Uterus (tissue), 4 donors: ENCODE measurements around the gene BRSK2. TPM values are rescaled to one million over a fixed set of nuclear protein-coding genes. Genes with fewer than 3 reads are reported as not detected.
A peak's percentile ranks its signal among the peaks of the same experiment; 100 is the strongest.
"Not testable (repeated sequence)": the region's sequence is repeated elsewhere in the genome, so short reads cannot be mapped to it uniquely, and the experiment has no call there.

ENCODE experiments used
- DNase-seq, 2 donors: peaks; one replicate each; pipeline ENCODE4 v3.0.0-alpha.2; 2019 to 2020
- H3K27ac ChIP-seq, 2 donors: fragments of 200-600 bp; sonication (generic); 1 replicate in 1 of 2; 2 replicates in 1 of 2; pipeline ENCODE4 v1.5.1; 2016 to 2018
- H3K27me3 ChIP-seq, 2 donors: fragments of 200-600 bp; sonication (generic); one replicate each; pipeline ENCODE4 v1.5.1; 2018 to 2019; ENCODE audit warnings: control low read depth in 1 of 2
- H3K36me3 ChIP-seq, 2 donors: fragments of 200-600 bp; sonication (generic); one replicate each; pipeline ENCODE4 v1.5.1; 2019; ENCODE audit warnings: control low read depth in 1 of 2
- H3K4me1 ChIP-seq, 2 donors: fragments of 200-600 bp; sonication (generic); one replicate each; pipeline ENCODE4 v1.5.1; 2018 to 2019; ENCODE audit warnings: control low read depth in 1 of 2
- H3K4me3 ChIP-seq, 2 donors: fragments of 200-600 bp; sonication (generic); 1 replicate in 1 of 2; 2 replicates in 1 of 2; pipeline ENCODE4 v1.5.1; 2018 to 2019; ENCODE audit warnings: mild to moderate bottlenecking in 1 of 2
- H3K9me3 ChIP-seq, 2 donors: fragments of 200-600 bp; sonication (generic); one replicate each; pipeline ENCODE4 v1.5.1; 2019; ENCODE audit warnings: control low read depth in 1 of 2
- CTCF ChIP-seq, 4 experiments: fragments of 200-600 bp in 2 of 4; fragments of 450-650 bp in 2 of 4; sonication (generic) in 2 of 4; IDR thresholded peaks; one replicate each; pipeline ENCODE4 v1.5.1; 2016 to 2019; ENCODE audit warnings: antibody characterized with exemption in 4 of 4, mild to moderate bottlenecking in 2 of 4, moderate library complexity in 1 of 4
- POLR2A ChIP-seq, 2 donors: fragments of 450-650 bp; IDR thresholded peaks; one replicate each; pipeline ENCODE4 v1.6.1; 2016; ENCODE audit warnings: antibody characterized with exemption in 2 of 2, mild to moderate bottlenecking in 1 of 2, moderate library complexity in 1 of 2
- intact Hi-C: fragments of 100-400 bp; cut with DNase I; formaldehyde crosslinking; loops from one replicate; pipeline ENCODE4 v1.15.1; 2023; ENCODE audit warnings: low total_unique reads
- total RNA-seq, 4 donors: library from RNA; depleted of rRNA in 3 of 4; stranded (reverse); fragments of >200 nt in 3 of 4; gene quantifications; one replicate each; pipeline versions ENCODE4 v1.1.0 to v1.2.4, GENCODE V29; 2014 to 2023
- donor health status: DM: yes; HTN: yes; CAD: no.

Gene BRSK2
- 1 to 10 TPM in 2 of 4 donors, not detected in 2; 1.5 to 2.2 TPM for total RNA-seq

- intact Hi-C loops = no loop called here
- H3K27ac ChIP-seq = peak within 1 kb of the TSS in 1 of 2 donors; percentile 60
These were observed at the start of gene BRSK2 for GRCh38 chr11:1389932-1390568. Gene BRSK2, plus strand, starts transcription at chr11:1389934. Its CDS starts 351 bp downstream, at chr11:1390285.

GRCh38 chr11:1340111-1340510, 49.6 kb upstream of the BRSK2 start:
- no peaks in the 10 kb centered on the region for H3K36me3 ChIP-seq
- H3K4me1 ChIP-seq = peaks cover 0 to 11% of the 10 kb centered on the region in 2 donors
- no peaks in the 10 kb centered on the region for H3K9me3 ChIP-seq
- TF ChIP-seq CTCF (IDR thresholded peaks at IDR 0.05) (no peak), POLR2A (IDR thresholded peaks at IDR 0.05) (no peak)
- DNase-seq = no peak
- intact Hi-C loops = loop anchor here (10.0 kb wide), 1 partner anchor 65 kb away; no protein-coding TSS in a partner anchor
- H3K27ac ChIP-seq = no peak overlapping the region
- H3K27me3 ChIP-seq = no peaks in the 10 kb centered on the region
- no peak overlapping the region for H3K4me3 ChIP-seq

More at GRCh38 chr11:1389932-1390568, at the start of gene BRSK2:
- Histone ChIP-seq H3K36me3 (no peaks in the 10 kb centered on the region), H3K27me3 (peaks cover 22 to 28% of the 10 kb centered on the region in 2 donors), H3K4me3 (peak within 1 kb of the TSS; percentile 30 to 49), H3K9me3 (no peaks in the 10 kb centered on the region), H3K4me1 (peaks cover 4 to 10% of the 10 kb centered on the region in 2 donors)
- no peak for TF ChIP-seq CTCF (IDR thresholded peaks at IDR 0.05)
- no peak for TF ChIP-seq POLR2A (IDR thresholded peaks at IDR 0.05)
- no peak for DNase-seq

GRCh38 chr11:1341226-1341625, 48.5 kb upstream of the BRSK2 start:
- not testable (repeated sequence) for H3K27ac ChIP-seq, H3K36me3 ChIP-seq, H3K9me3 ChIP-seq, H3K27me3 ChIP-seq, DNase-seq, H3K4me1 ChIP-seq, H3K4me3 ChIP-seq
- intact Hi-C loops = loop anchor here (10.0 kb wide), 1 partner anchor 64 kb away; no protein-coding TSS in a partner anchor

- no peak for DNase-seq
- TF ChIP-seq POLR2A (IDR thresholded peaks at IDR 0.05) = no peak
- TF ChIP-seq CTCF (IDR thresholded peaks at IDR 0.05) = no peak
- Histone ChIP-seq H3K9me3 (no peaks in the 10 kb centered on the region), H3K27me3 (no peaks in the 10 kb centered on the region), H3K36me3 (no peaks in the 10 kb centered on the region), H3K4me3 (no peak overlapping the region), H3K4me1 (no peaks in the 10 kb centered on the region), H3K27ac (no peak overlapping the region)
- intact Hi-C loops = loop anchor here (10.0 kb wide), 1 partner anchor 63 kb away; no protein-coding TSS in a partner anchor
These were observed 47.7 kb upstream of the BRSK2 start for GRCh38 chr11:1341928-1342524.

GRCh38 chr11:1342946-1343345, 46.8 kb upstream of the BRSK2 start:
- H3K4me3 ChIP-seq = no peak overlapping the region
- no peaks in the 10 kb centered on the region for H3K36me3 ChIP-seq
- DNase-seq = no peak
- TF ChIP-seq POLR2A (IDR thresholded peaks at IDR 0.05) (no peak), CTCF (IDR thresholded peaks at IDR 0.05) (no peak)
- intact Hi-C loops = loop anchor here (10.0 kb wide), 1 partner anchor 62 kb away; no protein-coding TSS in a partner anchor
- H3K9me3 ChIP-seq = no peaks in the 10 kb centered on the region
- no peaks in the 10 kb centered on the region for H3K27me3 ChIP-seq
- H3K4me1 ChIP-seq = no peaks in the 10 kb centered on the region
- no peak overlapping the region for H3K27ac ChIP-seq
